ENCODE data around the gene RASGRF2.

The RASGRF2 gene

GRCh38 chr5:81183811-81184748 lies 223.9 kb downstream of the RASGRF2 start:
- Histone ChIP-seq H3K36me3 (replicated peaks) (no peaks in the 10 kb centered on the region), H3K27ac (no peak overlapping the region), H3K4me3 (ENCODE audit: low read depth, low read length) (no peak overlapping the region), H3K27me3 (replicated peaks) (no peaks in the 10 kb centered on the region)
- no peak for TF ChIP-seq CTCF (IDR thresholded peaks at IDR 0.05; ENCODE audit: low read depth, low read length, missing control alignments)
- DNase-seq = no peak
- in situ Hi-C loops (cut with HindIII; ENCODE audit: low pct_ligation_motif_present, low sequenced_read_pairs) = no loop called here

DNA sequence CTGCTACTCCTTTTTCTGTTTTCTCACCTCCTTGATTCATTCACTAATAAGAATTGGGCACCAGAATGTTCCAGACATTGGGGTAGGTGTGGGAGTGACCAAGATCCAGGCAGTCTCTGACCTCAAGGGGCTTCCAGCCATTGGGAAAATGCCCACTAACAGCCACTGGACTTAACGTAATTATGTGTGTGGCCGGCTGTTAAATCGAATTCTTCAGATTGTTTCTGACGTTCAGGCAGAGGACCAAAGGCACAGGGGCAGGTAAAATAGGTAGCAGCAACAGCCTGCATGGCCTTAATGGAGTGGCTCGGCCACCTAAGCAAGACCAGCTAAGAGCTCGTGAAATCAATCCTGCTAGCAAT lies 224.6 kb downstream of the RASGRF2 start:
- H3K27me3 ChIP-seq (replicated peaks) = no peaks in the 10 kb centered on the region
- DNase-seq = no peak
- TF ChIP-seq CTCF (IDR thresholded peaks at IDR 0.05; ENCODE audit: low read depth, low read length, missing control alignments) = no peak
- H3K27ac ChIP-seq = no peak overlapping the region
- H3K4me3 ChIP-seq (ENCODE audit: low read depth, low read length) = no peak overlapping the region
- H3K36me3 ChIP-seq (replicated peaks) = no peaks in the 10 kb centered on the region
- in situ Hi-C loops (cut with HindIII; ENCODE audit: low pct_ligation_motif_present, low sequenced_read_pairs) = no loop called here

DNA sequence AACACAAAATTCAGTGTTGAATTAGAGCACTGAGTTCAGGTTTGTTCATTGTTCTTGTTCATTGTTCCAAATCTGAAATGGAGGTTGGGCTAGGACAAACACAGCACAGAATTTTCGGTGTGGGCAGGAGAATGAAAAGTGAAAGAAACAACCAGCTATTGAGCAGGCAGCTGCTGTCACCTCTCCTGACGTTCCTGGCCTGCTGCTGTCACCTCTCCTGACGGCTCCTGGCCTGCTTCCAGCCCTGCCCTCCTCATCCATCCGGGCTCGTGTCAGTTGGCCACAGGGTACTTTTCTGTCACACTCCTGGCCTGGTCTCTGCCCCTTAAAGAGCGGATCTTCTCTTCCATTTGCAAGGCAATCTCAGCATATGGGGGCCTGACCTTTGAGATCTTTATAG lies 227.7 kb downstream of the RASGRF2 start:
- DNase-seq = no peak
- H3K36me3 ChIP-seq (replicated peaks) = no peaks in the 10 kb centered on the region
- no peak overlapping the region for H3K27ac ChIP-seq
- H3K27me3 ChIP-seq (replicated peaks) = no peaks in the 10 kb centered on the region
- in situ Hi-C loops (cut with HindIII; ENCODE audit: low pct_ligation_motif_present, low sequenced_read_pairs) = no loop called here
- no peak overlapping the region for H3K4me3 ChIP-seq (ENCODE audit: low read depth, low read length)
- no peak for TF ChIP-seq CTCF (IDR thresholded peaks at IDR 0.05; ENCODE audit: low read depth, low read length, missing control alignments)

GRCh38 chr5:81188962-81189361 lies 228.8 kb downstream of the RASGRF2 start:
- no peak for DNase-seq
- in situ Hi-C loops (cut with HindIII; ENCODE audit: low pct_ligation_motif_present, low sequenced_read_pairs) = no loop called here
- H3K36me3 ChIP-seq (replicated peaks) = no peaks in the 10 kb centered on the region
- H3K4me3 ChIP-seq (ENCODE audit: low read depth, low read length) = no peak overlapping the region
- H3K27me3 ChIP-seq (replicated peaks) = no peaks in the 10 kb centered on the region
- no peak for TF ChIP-seq CTCF (IDR thresholded peaks at IDR 0.05; ENCODE audit: low read depth, low read length, missing control alignments)
- H3K27ac ChIP-seq = no peak overlapping the region

DNA sequence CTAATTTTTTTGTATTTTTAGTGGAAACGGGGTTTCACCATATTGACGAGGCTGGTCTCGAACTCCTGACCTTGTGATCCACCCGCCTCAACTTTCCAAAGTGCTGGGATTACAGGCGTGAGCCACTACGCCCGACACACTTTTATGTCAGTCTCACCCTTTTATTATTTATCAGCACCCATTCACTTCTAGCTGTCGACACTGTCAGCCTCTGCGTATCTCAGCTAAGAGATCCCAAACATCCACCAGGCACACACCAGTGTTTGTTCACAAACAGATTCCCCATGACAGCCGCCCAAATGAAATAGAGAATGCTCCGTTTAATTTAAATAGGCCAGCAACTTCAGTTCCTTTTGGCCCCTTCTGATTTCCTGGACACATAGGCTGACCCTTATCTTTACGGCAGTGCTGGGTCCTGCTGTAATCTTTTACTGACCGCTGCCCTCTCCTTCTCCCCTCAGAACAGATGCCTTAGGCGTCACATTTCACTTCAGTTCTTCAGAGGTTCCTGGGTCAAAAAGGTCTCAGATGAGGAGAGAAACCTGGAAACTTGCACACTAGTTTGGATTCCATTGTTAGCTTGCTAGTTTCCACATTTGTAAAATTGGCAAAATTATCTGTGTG lies 229.8 kb downstream of the RASGRF2 start:
- Histone ChIP-seq H3K4me3 (ENCODE audit: low read depth, low read length) (no peak overlapping the region), H3K27me3 (replicated peaks) (no peaks in the 10 kb centered on the region), H3K27ac (no peak overlapping the region), H3K36me3 (replicated peaks) (no peaks in the 10 kb centered on the region)
- no peak for DNase-seq
- in situ Hi-C loops (cut with HindIII; ENCODE audit: low pct_ligation_motif_present, low sequenced_read_pairs) = no loop called here
- no peak for TF ChIP-seq CTCF (IDR thresholded peaks at IDR 0.05; ENCODE audit: low read depth, low read length, missing control alignments)

Data from brain microvascular endothelial cell (primary cell).